SK-N-SH treated with all-trans-retinoic acid at 6 μM for 48 hours (cell line): ENCODE measurements around the gene TANC2.

Experiments used
- ZFP3 ChIP-seq: fragments of 250-450 bp; sonication (Bioruptor Pico); IDR thresholded peaks from 2 replicates; pipeline ENCODE4 v1.5.0; 2020; ENCODE audit warnings: mild to moderate bottlenecking, moderate library complexity
- TF ChIP-seq, protein P1 (sequence below): fragments of 250-450 bp; sonication (Bioruptor Pico); IDR thresholded peaks from 2 replicates; pipeline ENCODE4 v1.5.0; 2020; ENCODE audit warnings: mild to moderate bottlenecking, moderate library complexity

DNA sequence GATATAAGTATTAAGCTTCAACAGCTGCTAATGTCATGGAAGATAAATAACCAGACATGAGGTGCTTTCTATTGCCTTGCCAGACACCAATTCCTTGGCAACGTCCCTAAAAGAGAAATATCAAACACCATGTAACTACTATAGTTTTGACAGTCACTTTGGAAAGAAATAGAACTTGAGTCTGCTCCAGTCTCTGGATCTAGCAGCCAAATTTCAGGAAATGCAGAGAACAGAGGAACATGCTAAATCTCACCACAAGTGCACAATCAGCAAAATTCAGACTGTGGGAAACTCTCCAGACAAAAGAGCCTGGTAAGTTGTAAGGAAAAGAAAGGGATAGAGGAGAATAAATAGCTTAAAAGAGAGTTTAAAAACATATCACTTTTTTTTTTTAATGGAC, 28.4 kb upstream of the TANC2 start:
- TF ChIP-seq, protein P1, sequence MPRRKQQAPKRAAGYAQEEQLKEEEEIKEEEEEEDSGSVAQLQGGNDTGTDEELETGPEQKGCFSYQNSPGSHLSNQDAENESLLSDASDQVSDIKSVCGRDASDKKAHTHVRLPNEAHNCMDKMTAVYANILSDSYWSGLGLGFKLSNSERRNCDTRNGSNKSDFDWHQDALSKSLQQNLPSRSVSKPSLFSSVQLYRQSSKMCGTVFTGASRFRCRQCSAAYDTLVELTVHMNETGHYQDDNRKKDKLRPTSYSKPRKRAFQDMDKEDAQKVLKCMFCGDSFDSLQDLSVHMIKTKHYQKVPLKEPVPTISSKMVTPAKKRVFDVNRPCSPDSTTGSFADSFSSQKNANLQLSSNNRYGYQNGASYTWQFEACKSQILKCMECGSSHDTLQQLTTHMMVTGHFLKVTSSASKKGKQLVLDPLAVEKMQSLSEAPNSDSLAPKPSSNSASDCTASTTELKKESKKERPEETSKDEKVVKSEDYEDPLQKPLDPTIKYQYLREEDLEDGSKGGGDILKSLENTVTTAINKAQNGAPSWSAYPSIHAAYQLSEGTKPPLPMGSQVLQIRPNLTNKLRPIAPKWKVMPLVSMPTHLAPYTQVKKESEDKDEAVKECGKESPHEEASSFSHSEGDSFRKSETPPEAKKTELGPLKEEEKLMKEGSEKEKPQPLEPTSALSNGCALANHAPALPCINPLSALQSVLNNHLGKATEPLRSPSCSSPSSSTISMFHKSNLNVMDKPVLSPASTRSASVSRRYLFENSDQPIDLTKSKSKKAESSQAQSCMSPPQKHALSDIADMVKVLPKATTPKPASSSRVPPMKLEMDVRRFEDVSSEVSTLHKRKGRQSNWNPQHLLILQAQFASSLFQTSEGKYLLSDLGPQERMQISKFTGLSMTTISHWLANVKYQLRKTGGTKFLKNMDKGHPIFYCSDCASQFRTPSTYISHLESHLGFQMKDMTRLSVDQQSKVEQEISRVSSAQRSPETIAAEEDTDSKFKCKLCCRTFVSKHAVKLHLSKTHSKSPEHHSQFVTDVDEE (CRISPR knock-in tag) = no peak
- TF ChIP-seq ZFP3 (CRISPR knock-in tag) = no peak
